Left ventricle myocardium inferior (tissue), 1 donor: ENCODE results near the gene EIF4G2. TPM values are rescaled to one million over a fixed set of nuclear protein-coding genes. Genes with fewer than 3 reads are reported as not detected.

Experiments
- DNase-seq: peaks from one replicate; pipeline ENCODE4 v3.0.0-alpha.2; 2020
- H3K27ac ChIP-seq: fragments of 200-600 bp; replicated peaks from 2 replicates; pipeline ENCODE4 v1.8.0; 2021
- H3K27me3 ChIP-seq: fragments of 200-600 bp; 2 replicates; pipeline ENCODE4 v1.8.0; 2021; ENCODE audit warnings: low read depth
- H3K36me3 ChIP-seq: fragments of 200-600 bp; 2 replicates; pipeline ENCODE4 v1.8.0; 2021
- H3K4me1 ChIP-seq: fragments of 200-600 bp; 2 replicates; pipeline ENCODE4 v1.8.0; 2021
- H3K4me3 ChIP-seq: fragments of 200-600 bp; 2 replicates; pipeline ENCODE4 v1.8.0; 2021; ENCODE audit warnings: mild to moderate bottlenecking, moderate library complexity
- H3K9me3 ChIP-seq: fragments of 200-600 bp; replicated peaks from 2 replicates; pipeline ENCODE4 v1.8.0; 2021
- CTCF ChIP-seq: fragments of 200-600 bp; IDR thresholded peaks from 2 replicates; pipeline ENCODE4 v1.8.0; 2021; ENCODE audit warnings: antibody characterized with exemption, mild to moderate bottlenecking, borderline replicate concordance
- intact Hi-C: fragments of 100-400 bp; cut with micrococcal nuclease; formaldehyde crosslinking; loops from one replicate; pipeline ENCODE4 v1.11.0; 2022
- long read RNA-seq: library from polyadenylated mRNA; unstranded; transcript quantifications from one replicate; pipeline ENCODE4 v2.0.0, GENCODE V29; 2021
- total RNA-seq: library from RNA; stranded (reverse); fragmentation: NEBNext Ultra II Directional; extraction: Animal tissue kit (Norgen Biotek cat#: 25700); gene quantifications from one replicate; pipeline ENCODE4 v1.2.1, GENCODE V29; 2021
- donor health status: DM: no; HTN: yes; CAD: no; lungs with severe emphysema.

The EIF4G2 gene
- total RNA-seq = 760 TPM
- long read RNA-seq, transcript EIF4G2-202 (21 exons, 3,346 nt) = minor isoform, 32 of 1,007 reads
- long read RNA-seq, transcript EIF4G2-201 (22 exons, 3,978 nt) = major isoform, 706 of 1,007 reads
- long read RNA-seq, partial matches to known transcripts = 220 of 1,007 reads
- long read RNA-seq, other reads (novel, unspliced or antisense) = 44 of 1,007 reads

GRCh38 chr11:10808553-10809372 lies at the start of gene EIF4G2:
EIF4G2 (minus strand) TSS chr11:10808926.
- no peak for TF ChIP-seq CTCF
- H3K27me3 ChIP-seq = no peaks in the 10 kb centered on the region
- no peaks in the 10 kb centered on the region for H3K9me3 ChIP-seq
- H3K4me3 ChIP-seq = peak within 1 kb of the TSS; percentile 98
- H3K36me3 ChIP-seq = peaks cover 39% of the 10 kb centered on the region
- DNase-seq = peak; percentile 98
- intact Hi-C loops = no loop called here
- H3K4me1 ChIP-seq = peaks cover 63% of the 10 kb centered on the region
- peak within 1 kb of the TSS; percentile 100 for H3K27ac ChIP-seq

DNA sequence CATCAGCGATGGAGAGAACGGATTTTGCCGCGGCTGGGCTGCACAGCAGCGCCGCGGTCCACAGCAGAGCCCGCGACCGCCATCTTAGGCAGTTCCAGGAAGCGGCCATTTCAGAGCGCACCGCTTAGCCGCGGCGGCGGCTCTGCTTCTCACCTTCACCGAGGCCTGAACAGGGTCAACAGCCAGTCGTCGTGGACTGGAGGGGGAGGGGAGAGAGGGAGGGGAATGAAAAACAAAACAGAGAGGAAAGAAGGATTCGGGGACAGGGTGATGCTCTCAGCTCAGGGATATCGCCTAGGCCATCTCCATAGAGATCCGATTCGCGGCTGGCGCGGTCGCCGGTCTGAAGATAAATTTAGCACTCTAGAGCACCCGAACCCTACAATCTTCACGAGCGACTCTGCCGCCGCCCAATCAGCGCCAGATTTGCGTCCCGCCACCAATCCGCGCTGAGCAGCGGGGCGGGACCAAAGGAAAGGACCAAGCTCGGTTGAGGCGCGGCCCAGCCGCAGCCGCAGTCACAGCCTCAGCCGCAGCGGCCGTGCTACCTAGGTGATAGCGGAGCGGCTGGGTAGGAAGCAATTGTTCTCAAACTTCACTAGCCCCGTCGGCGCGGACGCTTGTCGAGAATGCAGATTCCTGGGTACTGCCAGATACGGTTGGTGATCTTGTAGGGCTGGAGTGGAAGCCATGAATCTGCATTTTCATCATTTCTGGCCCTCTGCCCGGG lies 49.1 kb upstream of the EIF4G2 start, which contains the start of gene ZBED5:
TSS of gene ZBED5 (minus strand) at position 345 of the 730 bp plus-strand sequence. CDS start 3,108 bp downstream, outside the sequence.
- H3K27ac ChIP-seq = peak within 1 kb of the TSS; percentile 99
- peak; percentile 97 for DNase-seq
- intact Hi-C loops = no loop called here
- H3K9me3 ChIP-seq = no peaks in the 10 kb centered on the region
- peaks cover 31% of the 10 kb centered on the region for H3K36me3 ChIP-seq
- no peak for TF ChIP-seq CTCF
- no peaks in the 10 kb centered on the region for H3K27me3 ChIP-seq
- peaks cover 74% of the 10 kb centered on the region for H3K4me1 ChIP-seq
- peak within 1 kb of the TSS; percentile 90 for H3K4me3 ChIP-seq

GRCh38 chr11:10857459-10857708 lies 48.7 kb upstream of the EIF4G2 start:
- H3K27me3 ChIP-seq = no peaks in the 10 kb centered on the region
- DNase-seq = no peak
- intact Hi-C loops = no loop called here
- H3K9me3 ChIP-seq = no peaks in the 10 kb centered on the region
- peak overlapping the region; percentile 99 for H3K27ac ChIP-seq
- H3K4me3 ChIP-seq = peak overlapping the region; percentile 90
- H3K36me3 ChIP-seq = peaks cover 36% of the 10 kb centered on the region
- peaks cover 70% of the 10 kb centered on the region for H3K4me1 ChIP-seq
- TF ChIP-seq CTCF = no peak

GRCh38 chr11:10856689-10857458 lies 48.1 kb upstream of the EIF4G2 start:
- Histone ChIP-seq H3K27me3 (no peaks in the 10 kb centered on the region), H3K36me3 (peaks cover 41% of the 10 kb centered on the region), H3K27ac (peak overlapping the region; percentile 99), H3K4me3 (peak overlapping the region; percentile 90), H3K9me3 (no peaks in the 10 kb centered on the region), H3K4me1 (peaks cover 71% of the 10 kb centered on the region)
- intact Hi-C loops = no loop called here
- DNase-seq = peak; percentile 30
- TF ChIP-seq CTCF = no peak

DNA sequence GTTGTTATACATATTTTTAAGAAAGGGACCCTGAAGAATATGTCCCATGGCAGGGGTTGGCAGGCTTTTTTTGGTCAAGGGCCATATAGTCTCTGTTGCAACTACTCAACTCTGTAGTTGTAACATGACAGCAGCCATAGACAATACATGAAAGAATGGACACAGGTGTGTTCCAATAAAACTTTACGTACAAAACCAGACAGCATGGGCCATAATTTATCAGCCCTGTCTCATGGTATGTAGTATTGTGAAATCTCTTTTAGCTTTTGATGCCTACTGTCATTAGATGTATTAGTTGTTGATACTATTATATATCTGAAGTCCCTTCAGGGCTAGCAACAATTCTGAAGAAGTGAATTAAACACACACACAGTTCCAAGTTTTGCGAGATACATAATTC lies 46.6 kb upstream of the EIF4G2 start:
- Histone ChIP-seq H3K36me3 (peaks cover 50% of the 10 kb centered on the region), H3K4me3 (no peak overlapping the region), H3K27me3 (no peaks in the 10 kb centered on the region)

More for the DNA sequence above, 46.6 kb upstream of the EIF4G2 start:
- Histone ChIP-seq H3K4me1 (peaks cover 70% of the 10 kb centered on the region), H3K27ac (peak overlapping the region; percentile 99), H3K9me3 (no peaks in the 10 kb centered on the region)
- TF ChIP-seq CTCF = no peak
- no peak for DNase-seq
- intact Hi-C loops = no loop called here
